NCI-H82 (cell line): ENCODE data around the gene NAT10.
A peak's percentile ranks its signal among the peaks of the same experiment; 100 is the strongest.

Experiments used
- DNase-seq: peaks from one replicate; lab custom pipeline; 2025; lab: John Stamatoyannopoulos, UW

NAT10 gene

GRCh38 chr11:34150494-34151151 lies 45.2 kb downstream of the NAT10 start:
- no peak for DNase-seq

GRCh38 chr11:34151166-34151565 lies 45.7 kb downstream of the NAT10 start:
- DNase-seq, result no peak

DNA sequence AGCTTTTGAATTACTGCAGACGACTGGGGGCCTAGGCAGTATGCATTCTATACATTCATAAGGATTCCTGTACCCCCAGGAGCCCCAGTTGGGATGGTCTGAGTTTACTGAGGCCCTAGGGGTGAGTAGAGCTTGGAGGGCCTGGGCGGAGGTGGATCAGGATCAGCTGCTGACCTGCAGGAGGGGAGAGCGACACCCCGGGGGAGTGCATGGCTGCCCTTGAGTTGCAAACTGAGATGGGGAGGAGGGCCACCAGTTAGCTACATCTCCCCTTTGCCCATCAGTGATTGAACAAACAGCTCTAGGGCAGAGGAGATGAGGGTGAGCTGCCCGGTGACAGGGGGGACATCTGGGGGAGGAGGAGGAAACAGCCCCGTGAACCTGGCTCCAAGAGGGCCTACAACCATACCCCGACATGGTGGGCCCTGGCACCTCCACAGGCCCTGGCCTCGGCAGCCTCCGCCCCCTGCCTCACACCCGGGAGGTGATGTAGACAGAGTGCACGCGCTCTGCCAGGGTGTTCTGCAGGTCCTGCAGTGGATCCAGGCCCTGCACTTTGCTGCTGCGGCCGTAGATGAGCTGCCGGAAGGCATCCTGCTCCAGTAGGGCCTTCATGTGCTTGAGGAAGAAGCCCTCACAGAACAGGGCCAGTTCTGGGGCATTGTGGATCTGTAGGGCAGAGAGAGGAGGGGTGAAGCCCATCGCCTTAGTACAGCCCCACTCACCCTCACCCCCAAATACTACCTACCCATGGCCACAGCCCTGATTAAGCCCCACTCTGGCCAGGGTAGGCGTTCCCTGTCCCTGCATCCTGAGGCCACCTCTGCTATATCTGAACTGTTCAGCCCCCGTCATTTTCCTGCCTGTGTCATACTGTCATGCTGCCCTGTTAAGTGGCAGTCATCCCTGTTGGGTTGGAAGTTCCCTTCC lies 46.8 kb downstream of the NAT10 start:
- DNase-seq, result no peak

- no peak for DNase-seq
These were observed 48.8 kb downstream of the NAT10 start for GRCh38 chr11:34154059-34154875.

DNA sequence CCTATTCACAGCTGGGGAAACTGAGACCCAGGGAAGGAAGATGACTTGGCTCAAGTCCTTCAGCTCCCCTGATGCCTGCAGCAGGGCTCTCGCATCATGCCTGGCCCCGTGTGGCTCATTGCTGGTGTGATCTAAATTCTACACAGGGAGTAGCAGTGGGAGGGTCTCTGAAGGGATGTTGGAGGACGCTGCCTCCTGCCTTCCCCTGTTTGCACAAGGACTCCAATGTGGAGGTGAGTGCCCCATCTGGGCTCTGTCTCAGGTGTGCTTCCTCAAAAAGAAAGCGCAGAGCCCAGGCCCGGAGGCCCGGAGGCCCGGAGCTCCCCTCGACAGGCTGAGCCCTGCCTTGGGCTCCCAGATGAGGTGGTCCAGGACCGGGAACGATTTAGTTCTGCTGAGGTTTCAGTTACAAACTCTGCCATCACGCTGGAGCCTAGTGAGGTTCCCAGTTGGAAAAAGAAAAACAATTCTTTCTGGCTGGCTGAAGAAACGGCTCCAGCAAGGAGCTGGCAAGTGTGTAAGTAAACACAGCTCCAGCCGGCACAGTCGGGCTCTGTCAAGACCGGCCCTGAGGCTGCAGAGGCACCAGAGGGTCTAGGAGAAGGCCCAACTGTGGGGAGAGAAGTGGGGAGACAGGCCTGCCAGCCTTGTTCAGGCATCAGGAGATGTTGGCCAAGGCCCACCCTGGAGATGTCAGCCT lies 49.8 kb downstream of the NAT10 start:
- DNase-seq, result no peak

DNA sequence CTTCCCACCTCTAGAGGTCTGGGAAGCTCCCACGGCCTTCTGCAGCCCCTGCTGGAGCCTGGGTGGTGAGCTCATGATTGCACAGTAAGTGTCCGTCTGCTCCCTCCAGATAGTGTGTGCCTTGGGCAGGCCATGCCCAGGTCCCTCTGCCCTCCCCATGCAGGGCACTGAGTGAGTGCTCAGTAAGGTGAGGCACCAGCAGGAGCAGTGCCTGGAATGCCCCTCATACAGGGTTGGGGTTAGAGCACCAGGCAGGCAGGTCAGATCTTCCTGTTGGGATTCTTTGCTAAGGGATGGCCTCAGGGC lies 50.3 kb downstream of the NAT10 start:
- no peak for DNase-seq

GRCh38 chr11:34157163-34157562 lies 51.7 kb downstream of the NAT10 start:
- DNase-seq, result no peak

GRCh38 chr11:34158661-34159060 lies 53.2 kb downstream of the NAT10 start:
- no peak for DNase-seq

DNA sequence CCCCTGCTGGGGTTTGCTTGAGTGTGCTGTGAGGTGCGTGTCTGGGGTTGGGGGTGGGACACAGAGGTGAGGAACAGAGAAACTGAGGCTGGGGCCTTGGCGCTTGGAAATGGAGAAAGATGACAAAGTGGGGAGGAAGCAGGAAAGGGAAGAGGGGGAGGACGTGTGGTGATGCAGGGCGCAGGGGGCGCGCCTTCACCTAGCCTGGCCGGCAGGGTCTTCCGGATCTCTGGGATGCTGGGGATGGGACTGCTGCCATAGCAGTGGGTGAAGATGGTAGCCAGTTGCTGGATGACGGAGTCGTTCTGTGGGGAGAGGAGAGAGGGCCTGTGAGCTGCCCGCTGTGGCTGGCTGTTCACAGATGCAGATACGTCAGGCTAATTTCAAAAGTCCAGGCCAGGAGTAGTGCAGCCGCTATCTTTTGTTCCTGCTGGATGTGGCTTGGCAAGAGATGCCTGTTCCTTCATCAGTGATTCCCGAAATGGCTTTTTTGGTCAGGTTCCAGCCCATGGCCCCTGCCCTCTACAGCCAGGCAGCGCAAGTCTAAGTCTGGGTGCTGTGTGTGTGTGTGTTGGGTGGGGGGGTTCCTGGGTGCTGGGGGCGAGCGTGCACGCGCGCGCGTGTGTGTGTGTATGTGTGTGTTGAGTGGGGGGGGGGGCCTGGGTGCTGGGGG lies 54.8 kb downstream of the NAT10 start:
- DNase-seq, result no peak

DNA sequence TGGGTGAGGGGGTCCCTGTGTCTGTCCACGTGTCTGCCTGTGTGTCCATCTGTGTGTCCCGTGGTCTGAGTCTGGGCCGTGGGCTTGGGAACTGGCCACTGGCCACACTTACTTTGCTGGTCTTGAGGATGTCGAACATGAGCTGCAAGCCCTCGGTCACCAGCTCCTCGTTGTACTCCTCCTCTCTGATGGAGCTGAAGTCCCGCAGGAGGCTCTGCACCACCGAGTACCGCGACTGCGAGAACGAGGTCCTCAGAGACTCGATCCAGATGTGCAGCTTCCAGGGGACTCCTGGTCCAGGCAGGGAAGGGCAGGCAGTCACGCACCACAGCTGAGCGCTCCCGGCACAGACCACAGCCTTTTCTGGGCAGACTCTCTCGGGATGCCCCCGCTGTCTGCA lies 55.4 kb downstream of the NAT10 start:
- DNase-seq, result no peak

- DNase-seq, result no peak
These were observed 55.9 kb downstream of the NAT10 start for GRCh38 chr11:34161361-34161760.

GRCh38 chr11:34161812-34162492 lies 56.5 kb downstream of the NAT10 start:
- DNase-seq, result no peak

GRCh38 chr11:34162493-34162820 lies 57.0 kb downstream of the NAT10 start:
- DNase-seq, result no peak

- no peak for DNase-seq
These were observed 57.4 kb downstream of the NAT10 start for GRCh38 chr11:34162856-34163255.

DNA sequence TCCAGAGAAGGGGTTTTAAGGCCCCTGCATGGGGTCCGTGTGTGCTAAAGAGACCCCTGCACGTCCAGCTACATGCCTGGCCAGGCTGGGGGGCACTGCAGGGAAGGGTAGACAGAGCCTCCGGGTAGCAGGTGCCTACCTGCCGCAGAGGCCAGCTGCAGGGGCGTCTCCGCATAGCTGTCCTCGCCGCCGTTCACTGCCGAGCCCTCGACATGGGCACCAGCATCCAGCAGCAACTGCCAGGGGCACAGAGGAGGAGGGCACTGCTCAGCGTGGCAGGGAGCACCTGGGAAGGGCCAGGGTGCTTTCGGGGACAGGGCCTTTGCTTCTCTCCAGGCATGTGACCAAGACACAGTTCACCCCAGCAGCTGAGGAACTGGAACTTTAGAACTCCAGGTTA lies 59.7 kb downstream of the NAT10 start:
- DNase-seq, result no peak

GRCh38 chr11:34165786-34166555 lies 60.5 kb downstream of the NAT10 start:
- DNase-seq, result peak; percentile 10

DNA sequence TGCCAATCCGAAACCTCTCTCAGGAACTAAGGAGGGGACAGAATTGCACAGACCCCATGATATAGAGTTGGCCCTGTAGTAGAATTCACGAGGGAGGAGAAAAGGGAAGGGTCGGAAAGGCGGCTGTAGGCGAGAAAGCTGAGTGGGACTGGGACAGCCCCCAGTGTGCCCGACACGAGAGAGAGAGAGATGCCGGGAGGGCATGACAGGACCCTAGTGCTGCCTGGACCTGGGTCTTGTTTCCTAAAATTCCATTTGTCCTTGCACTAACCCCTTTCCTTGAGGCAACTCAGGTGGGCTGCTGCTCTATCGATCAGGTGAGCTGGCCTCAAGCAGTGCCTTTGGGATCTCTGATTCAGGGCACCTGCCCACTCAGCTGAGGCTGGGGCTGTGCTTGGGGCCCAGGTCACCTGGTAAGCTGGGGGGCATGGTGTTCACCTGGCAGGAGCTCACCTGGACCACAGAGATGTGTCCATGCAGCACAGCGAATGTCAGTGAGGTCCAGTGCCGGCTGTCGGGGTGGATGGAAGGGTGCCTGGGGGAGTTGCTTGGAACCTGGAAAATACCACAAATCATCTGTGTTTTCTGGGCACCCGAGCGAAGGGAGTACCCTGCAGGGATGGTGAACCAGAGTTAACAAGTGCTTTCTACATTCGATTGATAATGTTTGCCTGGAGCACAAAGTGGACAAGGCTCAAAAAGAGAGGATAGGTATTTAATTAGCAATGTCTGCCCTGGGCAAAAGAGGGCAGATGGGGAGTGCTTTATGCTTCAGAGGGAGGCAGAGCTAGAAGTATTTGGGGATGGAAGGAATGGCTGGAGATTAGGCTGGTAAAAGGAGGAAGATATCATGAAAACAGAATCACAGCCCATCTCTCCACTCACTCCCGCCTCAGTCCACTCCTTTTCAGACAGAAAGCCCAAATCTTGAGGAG lies 61.6 kb downstream of the NAT10 start:
- DNase-seq, result no peak

DNA sequence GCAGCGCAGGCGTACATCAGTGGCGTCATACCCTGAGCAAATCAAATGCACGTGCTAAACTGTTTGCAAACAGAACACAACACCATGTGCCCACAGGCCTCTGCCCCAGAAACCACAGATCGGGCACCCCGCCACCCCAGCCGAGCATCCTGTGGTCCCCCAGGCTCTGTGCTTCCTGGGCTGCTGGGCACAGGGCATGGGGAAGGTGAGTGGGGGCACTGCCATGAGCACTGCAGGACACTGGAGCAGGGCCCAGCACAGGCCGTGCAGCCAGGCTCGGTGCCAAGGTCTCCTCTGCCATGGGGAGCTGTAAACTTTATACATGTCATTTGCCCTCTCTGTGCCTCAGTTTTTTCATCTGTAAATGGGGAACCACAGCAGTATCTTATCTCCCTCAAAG lies 62.5 kb downstream of the NAT10 start:
- no peak for DNase-seq
